Choroid plexus epithelial cell (primary cell): ENCODE results near the gene LRTM1.
A peak's percentile ranks its signal among the peaks of the same experiment; 100 is the strongest.

Experiments
- DNase-seq: peaks from one replicate; pipeline ENCODE4 v3.0.0-alpha.2; 2010; ENCODE audit warnings: low read depth
- H3K4me3 ChIP-seq: 2 replicates; pipeline ENCODE4 v1.5.1; 2011; ENCODE audit warnings: low read depth, mild to moderate bottlenecking, control low read depth, low read length, moderate library complexity
- CTCF ChIP-seq: conservative IDR thresholded peaks from 2 replicates; pipeline ENCODE4 v1.5.1; 2011; ENCODE audit warnings: low read depth, mild to moderate bottlenecking, control low read depth, inconsistent platforms, low read length, moderate library complexity

Gene LRTM1

GRCh38 chr3:54966979-54967378 is 39.1 kb upstream of the LRTM1 start:
- DNase-seq: no peak
- no peak overlapping the region for H3K4me3 ChIP-seq
- TF ChIP-seq CTCF: no peak

- peak; percentile 91 for DNase-seq
- TF ChIP-seq CTCF: peak; percentile 10
- H3K4me3 ChIP-seq: no peak overlapping the region
These were observed 37.9 kb upstream of the LRTM1 start for GRCh38 chr3:54965746-54966145.

- no peak for TF ChIP-seq CTCF
- DNase-seq: no peak
- no peak overlapping the region for H3K4me3 ChIP-seq
These were observed 36.2 kb upstream of the LRTM1 start for GRCh38 chr3:54964081-54964480.

- no peak overlapping the region for H3K4me3 ChIP-seq
- DNase-seq: no peak
- TF ChIP-seq CTCF: no peak
These were observed 35.8 kb upstream of the LRTM1 start for GRCh38 chr3:54963641-54964040.

- no peak for TF ChIP-seq CTCF
- H3K4me3 ChIP-seq: no peak overlapping the region
These were observed 34.3 kb upstream of the LRTM1 start for GRCh38 chr3:54962200-54962599.

GRCh38 chr3:54960701-54961100 is 32.8 kb upstream of the LRTM1 start:
- no peak for TF ChIP-seq CTCF
- H3K4me3 ChIP-seq: no peak overlapping the region
- no peak for DNase-seq

More at GRCh38 chr3:54962200-54962599, 34.3 kb upstream of the LRTM1 start:
- no peak for DNase-seq

GRCh38 chr3:54960082-54960481 is 32.2 kb upstream of the LRTM1 start:
- H3K4me3 ChIP-seq: no peak overlapping the region
- DNase-seq: no peak
- TF ChIP-seq CTCF: no peak
